Fibroblast of lung (primary cell): ENCODE data around the gene OSBPL6. TPM values are rescaled to one million over a fixed set of nuclear protein-coding genes. Genes with fewer than 3 reads are reported as not detected.
A peak's percentile ranks its signal among the peaks of the same experiment; 100 is the strongest.

ENCODE experiments used
- DNase-seq, 2 donors: peaks; one replicate each; pipeline versions ENCODE4 v3.0.0 to v3.0.0-alpha.2; 2010; ENCODE audit warnings: low read depth in 2 of 2
- H2AFZ ChIP-seq: 2 replicates; pipeline ENCODE4 v1.5.1; 2012; ENCODE audit warnings: low read length, control low read depth, inconsistent platforms
- H3K27ac ChIP-seq: 2 replicates; pipeline ENCODE4 v1.5.1; 2011; ENCODE audit warnings: low read length, control low read depth; ENCODE audit not compliant: insufficient read depth
- H3K27me3 ChIP-seq: 2 replicates; pipeline ENCODE4 v1.5.1; 2011; ENCODE audit warnings: mild to moderate bottlenecking, low read length; ENCODE audit not compliant: control insufficient read depth, insufficient read depth
- H3K36me3 ChIP-seq: 2 replicates; pipeline ENCODE4 v1.5.1; 2011; ENCODE audit warnings: low read length; ENCODE audit not compliant: control insufficient read depth, insufficient read depth
- H3K4me1 ChIP-seq: 2 replicates; pipeline ENCODE4 v1.5.1; 2011; ENCODE audit warnings: low read length; ENCODE audit not compliant: control insufficient read depth, insufficient read depth; ENCODE audit errors: extremely low read depth
- H3K4me2 ChIP-seq: 2 replicates; pipeline ENCODE4 v1.5.1; 2011; ENCODE audit warnings: low read length, control low read depth; ENCODE audit not compliant: insufficient read depth; ENCODE audit errors: extremely low read depth
- H3K4me3 ChIP-seq, 4 experiments: fragments of 200-600 bp in 1 of 4; sonication (generic) in 1 of 4; replicated peaks in 1 of 4; 2 replicates each; pipeline ENCODE4 v1.5.1; 2011 to 2016; ENCODE audit warnings: low read length in 4 of 4, low read depth in 3 of 4, mild to moderate bottlenecking in 3 of 4, control low read depth in 2 of 4, inconsistent platforms in 1 of 4, mixed read lengths in 1 of 4; ENCODE audit not compliant: insufficient read depth in 1 of 4; ENCODE audit errors: control extremely low read depth in 1 of 4
- H3K79me2 ChIP-seq: 2 replicates; pipeline ENCODE4 v1.5.1; 2012; ENCODE audit warnings: mild to moderate bottlenecking, low read length, inconsistent platforms; ENCODE audit not compliant: control insufficient read depth, insufficient read depth
- H3K9ac ChIP-seq: 2 replicates; pipeline ENCODE4 v1.5.1; 2011; ENCODE audit warnings: mild to moderate bottlenecking, low read length, control low read depth; ENCODE audit not compliant: insufficient read depth
- H3K9me3 ChIP-seq: 2 replicates; pipeline ENCODE4 v1.5.1; 2012; ENCODE audit warnings: low read depth, low read length; ENCODE audit not compliant: control insufficient read depth, insufficient read depth
- H4K20me1 ChIP-seq: 2 replicates; pipeline ENCODE4 v1.5.1; 2011; ENCODE audit warnings: low read length; ENCODE audit not compliant: control insufficient read depth, insufficient read depth; ENCODE audit errors: extremely low read depth
- CTCF ChIP-seq, 2 donors: IDR thresholded peaks in 1 of 2; conservative IDR thresholded peaks in 1 of 2; 1 replicate in 1 of 2; 2 replicates in 1 of 2; pipeline ENCODE4 v1.5.1; 2011 to 2012; ENCODE audit warnings: low read length in 2 of 2, control low read depth in 1 of 2, inconsistent platforms in 1 of 2, low read depth in 1 of 2, mild to moderate bottlenecking in 1 of 2
- EZH2 ChIP-seq: IDR thresholded peaks from 2 replicates; pipeline ENCODE4 v1.5.1; 2012; ENCODE audit warnings: low read length, control low read depth, mild to moderate bottlenecking; ENCODE audit errors: missing control alignments
- polyA minus RNA-seq: library from RNA; depleted of rRNA, polyadenylated mRNA; stranded (reverse); fragments of >200 nt; gene quantifications from 2 replicates; pipeline ENCODE4 v1.2.3, GENCODE V29; 2011; ENCODE audit warnings: low replicate concordance
- polyA plus RNA-seq, 2 donors: library from polyadenylated mRNA; depleted of rRNA in 1 of 2; stranded (reverse) in 1 of 2; unstranded in 1 of 2; fragments of >200 nt; gene quantifications; 2 replicates each; pipeline ENCODE4 v1.2.1, GENCODE V29; 2011 to 2012; ENCODE audit warnings: missing spikeins in 1 of 2
- total RNA-seq: library from RNA; depleted of rRNA; stranded (reverse); fragments of >200 nt; gene quantifications from 2 replicates; pipeline ENCODE4 v1.2.1, GENCODE V29; 2014

The OSBPL6 gene
- total RNA-seq (2.1 and 5.3 TPM in 2 replicates), polyA plus RNA-seq (1.0 and 3.5 TPM in 2 replicates), polyA minus RNA-seq (0.41 and 1.6 TPM in 2 replicates)
- 0.71 and 2.3 TPM in 2 replicates for polyA plus RNA-seq (2012)

- peak; percentile 77 to 87 for DNase-seq
- no peak for TF ChIP-seq EZH2
- TF ChIP-seq CTCF (conservative IDR thresholded peaks at IDR 0.05 in 1 of 2, IDR thresholded peaks at IDR 0.05 in 1 of 2; ENCODE audit: low read depth in 1 of 2, low read length in 2 of 2), result no peak
- H2AFZ ChIP-seq, result peak within 1 kb of the TSS; percentile 92
- H3K9me3 ChIP-seq, result no peaks in the 10 kb centered on the region
- peak within 1 kb of the TSS; percentile 66 for H3K9ac ChIP-seq
- peak within 1 kb of the TSS; percentile 62 for H3K27ac ChIP-seq
- H3K4me2 ChIP-seq, result peak within 1 kb of the TSS; percentile 89
- H4K20me1 ChIP-seq, result no peaks in the 10 kb centered on the region
- H3K4me3 ChIP-seq, result peak within 1 kb of the TSS; percentile 71 to 83 (median 79)
- H3K4me1 ChIP-seq, result no peaks in the 10 kb centered on the region
- H3K79me2 ChIP-seq, result no peaks in the 10 kb centered on the region
- peaks cover 7% of the 10 kb centered on the region for H3K27me3 ChIP-seq
- H3K36me3 ChIP-seq, result no peaks in the 10 kb centered on the region
Observed at GRCh38 chr2:178193823-178194599, at the start of gene OSBPL6. Gene OSBPL6 (plus strand): TSS chr2:178194512. CDS start chr2:178306185, 111,673 bp downstream.

GRCh38 chr2:178152033-178152432 is 42.3 kb upstream of the OSBPL6 start:
- no peaks in the 10 kb centered on the region for H3K9me3 ChIP-seq
- no peaks in the 10 kb centered on the region for H3K4me1 ChIP-seq
- TF ChIP-seq EZH2 (no peak), CTCF (conservative IDR thresholded peaks at IDR 0.05 in 1 of 2, IDR thresholded peaks at IDR 0.05 in 1 of 2; ENCODE audit: low read depth in 1 of 2, low read length in 2 of 2) (no peak)
- H3K27me3 ChIP-seq, result no peaks in the 10 kb centered on the region
- no peak overlapping the region for H3K4me2 ChIP-seq
- H4K20me1 ChIP-seq, result no peaks in the 10 kb centered on the region
- peak in 1 of 2 donors; percentile 59 for DNase-seq
- no peak overlapping the region for H3K4me3 ChIP-seq
- no peaks in the 10 kb centered on the region for H3K79me2 ChIP-seq
- no peaks in the 10 kb centered on the region for H3K36me3 ChIP-seq
- H2AFZ ChIP-seq, result peak overlapping the region; percentile 10
- no peak overlapping the region for H3K9ac ChIP-seq
- no peak overlapping the region for H3K27ac ChIP-seq

- H3K27me3 ChIP-seq, result no peaks in the 10 kb centered on the region
- H3K27ac ChIP-seq, result no peak overlapping the region
- no peak overlapping the region for H3K4me3 ChIP-seq
- H3K9me3 ChIP-seq, result no peaks in the 10 kb centered on the region
- H2AFZ ChIP-seq, result no peak overlapping the region
- no peaks in the 10 kb centered on the region for H3K4me1 ChIP-seq
- no peaks in the 10 kb centered on the region for H3K36me3 ChIP-seq
- no peak for DNase-seq
- H4K20me1 ChIP-seq, result no peaks in the 10 kb centered on the region
- H3K4me2 ChIP-seq, result no peak overlapping the region
- no peak for TF ChIP-seq EZH2
- TF ChIP-seq CTCF (conservative IDR thresholded peaks at IDR 0.05 in 1 of 2, IDR thresholded peaks at IDR 0.05 in 1 of 2; ENCODE audit: low read depth in 1 of 2, low read length in 2 of 2), result no peak
- no peaks in the 10 kb centered on the region for H3K79me2 ChIP-seq
- H3K9ac ChIP-seq, result no peak overlapping the region
Observed at GRCh38 chr2:178152542-178152941, 41.8 kb upstream of the OSBPL6 start.
